Uterus (tissue), 2 donors: ENCODE data around the gene PLA2G4F.

Experiments
- POLR2A ChIP-seq, 2 donors: fragments of 450-650 bp; IDR thresholded peaks; one replicate each; pipeline ENCODE4 v1.6.1; 2016; ENCODE audit warnings: antibody characterized with exemption in 2 of 2, mild to moderate bottlenecking in 1 of 2, moderate library complexity in 1 of 2
- TF ChIP-seq, protein P1 (sequence below), 4 experiments: fragments of 200-600 bp in 2 of 4; fragments of 450-650 bp in 2 of 4; sonication (generic) in 2 of 4; IDR thresholded peaks; one replicate each; pipeline ENCODE4 v1.5.1; 2016 to 2019; ENCODE audit warnings: antibody characterized with exemption in 4 of 4, mild to moderate bottlenecking in 2 of 4, moderate library complexity in 1 of 4

DNA sequence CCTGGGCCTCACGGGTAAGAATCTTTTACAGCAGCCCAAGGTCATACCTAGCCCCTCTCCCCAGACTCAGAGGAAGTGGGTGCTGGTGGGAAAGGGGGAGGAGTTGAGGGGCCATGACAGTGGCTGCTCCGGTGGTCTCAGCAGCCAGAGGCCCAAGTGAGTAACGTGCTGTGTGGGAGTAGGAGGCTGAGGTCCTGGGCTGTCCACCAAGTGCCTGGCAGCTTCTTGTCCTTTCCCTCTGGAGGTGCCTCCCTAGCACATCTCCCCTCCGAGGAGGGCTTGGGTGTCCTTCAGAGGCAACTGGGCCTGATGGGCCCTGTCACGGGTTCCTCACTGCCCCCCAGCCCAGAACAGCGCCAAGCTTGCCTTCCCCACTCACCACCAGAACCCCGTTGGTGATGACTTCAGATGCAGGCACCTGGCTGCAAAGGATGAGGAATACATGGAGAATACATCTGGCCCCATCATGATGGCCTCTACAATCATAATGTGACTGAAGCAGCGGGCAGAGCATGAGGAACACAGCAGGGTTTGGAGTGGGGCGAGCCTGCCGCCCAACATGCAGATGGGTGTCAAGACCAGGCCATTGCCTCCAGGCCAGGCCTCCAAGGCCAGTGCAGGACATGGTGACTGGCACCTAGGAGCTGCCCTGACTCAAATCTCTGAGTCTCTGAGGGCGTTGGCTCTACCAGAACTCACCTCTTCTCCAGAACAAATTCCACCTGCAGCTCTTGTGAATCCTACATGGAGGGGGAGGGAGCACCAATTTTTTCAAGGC is 3.3 kb downstream of the PLA2G4F start:
- TF ChIP-seq, protein P1, sequence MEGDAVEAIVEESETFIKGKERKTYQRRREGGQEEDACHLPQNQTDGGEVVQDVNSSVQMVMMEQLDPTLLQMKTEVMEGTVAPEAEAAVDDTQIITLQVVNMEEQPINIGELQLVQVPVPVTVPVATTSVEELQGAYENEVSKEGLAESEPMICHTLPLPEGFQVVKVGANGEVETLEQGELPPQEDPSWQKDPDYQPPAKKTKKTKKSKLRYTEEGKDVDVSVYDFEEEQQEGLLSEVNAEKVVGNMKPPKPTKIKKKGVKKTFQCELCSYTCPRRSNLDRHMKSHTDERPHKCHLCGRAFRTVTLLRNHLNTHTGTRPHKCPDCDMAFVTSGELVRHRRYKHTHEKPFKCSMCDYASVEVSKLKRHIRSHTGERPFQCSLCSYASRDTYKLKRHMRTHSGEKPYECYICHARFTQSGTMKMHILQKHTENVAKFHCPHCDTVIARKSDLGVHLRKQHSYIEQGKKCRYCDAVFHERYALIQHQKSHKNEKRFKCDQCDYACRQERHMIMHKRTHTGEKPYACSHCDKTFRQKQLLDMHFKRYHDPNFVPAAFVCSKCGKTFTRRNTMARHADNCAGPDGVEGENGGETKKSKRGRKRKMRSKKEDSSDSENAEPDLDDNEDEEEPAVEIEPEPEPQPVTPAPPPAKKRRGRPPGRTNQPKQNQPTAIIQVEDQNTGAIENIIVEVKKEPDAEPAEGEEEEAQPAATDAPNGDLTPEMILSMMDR (IDR thresholded peaks at IDR 0.05) = no peak
- no peak for TF ChIP-seq POLR2A (IDR thresholded peaks at IDR 0.05)
